ENCODE measurements around the gene PDS5B. TPM values are rescaled to one million over a fixed set of nuclear protein-coding genes. Genes with fewer than 3 reads are reported as not detected.

PDS5B gene
- total RNA-seq, 1 experiment from 2014 or later: 25.4 TPM

DNA sequence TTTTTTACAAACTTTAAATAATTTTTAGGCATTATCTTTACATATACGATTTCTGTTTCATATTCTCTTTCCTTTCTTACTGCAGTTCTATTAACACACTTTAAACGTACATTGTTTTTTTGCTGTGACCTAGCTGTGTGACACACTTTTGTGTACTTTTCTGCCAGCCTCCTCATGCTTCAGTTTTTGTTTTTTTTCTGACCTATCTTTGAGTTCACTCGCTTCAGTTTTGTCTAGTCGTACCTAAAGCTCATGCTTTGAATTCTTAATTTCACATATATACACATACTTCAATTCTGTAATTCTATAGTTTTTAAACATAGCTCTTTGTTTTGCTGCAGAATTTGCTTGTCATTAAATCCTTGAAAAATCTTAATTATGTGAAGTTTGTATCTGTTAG is 150.4 kb downstream of the PDS5B start:
- Mint-ChIP-seq H3K27ac (ENCODE audit: low read depth, unreplicated experiment) (peak overlapping the region; percentile 25), H3K36me3 (ENCODE audit: insufficient read depth, unreplicated experiment) (no peaks in the 10 kb centered on the region), H3K4me1 (ENCODE audit: insufficient read depth, unreplicated experiment) (peaks cover 34% of the 10 kb centered on the region), H3K27me3 (ENCODE audit: insufficient read depth, unreplicated experiment) (no peaks in the 10 kb centered on the region), H3K9me3 (ENCODE audit: unreplicated experiment) (no peaks in the 10 kb centered on the region), H3K4me3 (ENCODE audit: unreplicated experiment) (no peak overlapping the region)
- no TSS peak for BruUV-seq (replicated peaks)
- ChIA-PET POLR2A (no interaction called here), CTCF (interaction anchor here (0.7 kb wide), 2 partner anchors 89 to 807 kb away, joined by 3 read pairs; no protein-coding TSS in a partner anchor)
- no peak for DNase-seq (ENCODE audit: unreplicated experiment)
- intact Hi-C loops (cut with micrococcal nuclease): no loop called here
- TF ChIP-seq, protein P1, sequence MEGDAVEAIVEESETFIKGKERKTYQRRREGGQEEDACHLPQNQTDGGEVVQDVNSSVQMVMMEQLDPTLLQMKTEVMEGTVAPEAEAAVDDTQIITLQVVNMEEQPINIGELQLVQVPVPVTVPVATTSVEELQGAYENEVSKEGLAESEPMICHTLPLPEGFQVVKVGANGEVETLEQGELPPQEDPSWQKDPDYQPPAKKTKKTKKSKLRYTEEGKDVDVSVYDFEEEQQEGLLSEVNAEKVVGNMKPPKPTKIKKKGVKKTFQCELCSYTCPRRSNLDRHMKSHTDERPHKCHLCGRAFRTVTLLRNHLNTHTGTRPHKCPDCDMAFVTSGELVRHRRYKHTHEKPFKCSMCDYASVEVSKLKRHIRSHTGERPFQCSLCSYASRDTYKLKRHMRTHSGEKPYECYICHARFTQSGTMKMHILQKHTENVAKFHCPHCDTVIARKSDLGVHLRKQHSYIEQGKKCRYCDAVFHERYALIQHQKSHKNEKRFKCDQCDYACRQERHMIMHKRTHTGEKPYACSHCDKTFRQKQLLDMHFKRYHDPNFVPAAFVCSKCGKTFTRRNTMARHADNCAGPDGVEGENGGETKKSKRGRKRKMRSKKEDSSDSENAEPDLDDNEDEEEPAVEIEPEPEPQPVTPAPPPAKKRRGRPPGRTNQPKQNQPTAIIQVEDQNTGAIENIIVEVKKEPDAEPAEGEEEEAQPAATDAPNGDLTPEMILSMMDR (IDR thresholded peaks at IDR 0.05; ENCODE audit: unreplicated experiment): no peak

DNA sequence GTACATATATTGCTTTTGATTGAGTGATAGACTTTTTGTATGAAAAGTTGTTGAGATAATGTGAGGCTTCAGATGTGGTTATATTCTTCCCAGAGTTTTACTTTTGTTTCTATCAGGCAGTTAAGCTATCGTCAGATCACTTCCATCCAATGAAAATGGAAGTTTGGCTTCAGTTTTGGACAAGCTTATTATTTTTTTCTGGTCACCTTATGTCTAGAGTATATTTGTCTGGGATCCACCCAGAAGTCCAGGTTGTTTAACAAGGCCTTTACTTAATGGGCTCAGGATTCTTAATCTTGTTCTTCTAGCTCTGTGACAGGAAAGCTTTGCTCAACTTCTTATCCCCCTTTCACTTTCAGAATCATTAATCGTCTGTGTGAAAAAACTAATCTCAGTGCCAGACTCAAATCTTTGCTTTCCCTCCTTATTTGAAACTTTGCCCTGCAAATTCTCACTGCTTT is 150.9 kb downstream of the PDS5B start:
- peak overlapping the region; percentile 63 for H3K27ac Mint-ChIP-seq (ENCODE audit: low read depth, unreplicated experiment)
- H3K36me3 Mint-ChIP-seq (ENCODE audit: insufficient read depth, unreplicated experiment): no peaks in the 10 kb centered on the region
- CTCF ChIA-PET: no interaction called here
- intact Hi-C loops (cut with micrococcal nuclease): no loop called here
- no TSS peak for BruUV-seq (replicated peaks)
- no peaks in the 10 kb centered on the region for H3K27me3 Mint-ChIP-seq (ENCODE audit: insufficient read depth, unreplicated experiment)
- DNase-seq (ENCODE audit: unreplicated experiment): no peak
- H3K4me1 Mint-ChIP-seq (ENCODE audit: insufficient read depth, unreplicated experiment): peaks cover 32% of the 10 kb centered on the region
- POLR2A ChIA-PET: interaction anchor here (0.7 to 1.0 kb wide), 2 partner anchors 9 to 664 kb away, joined by 3 read pairs; no protein-coding TSS in a partner anchor
- H3K4me3 Mint-ChIP-seq (ENCODE audit: unreplicated experiment): peak overlapping the region; percentile 42
- H3K9me3 Mint-ChIP-seq (ENCODE audit: unreplicated experiment): no peaks in the 10 kb centered on the region
- TF ChIP-seq, protein P1 (IDR thresholded peaks at IDR 0.05; ENCODE audit: unreplicated experiment): no peak

DNA sequence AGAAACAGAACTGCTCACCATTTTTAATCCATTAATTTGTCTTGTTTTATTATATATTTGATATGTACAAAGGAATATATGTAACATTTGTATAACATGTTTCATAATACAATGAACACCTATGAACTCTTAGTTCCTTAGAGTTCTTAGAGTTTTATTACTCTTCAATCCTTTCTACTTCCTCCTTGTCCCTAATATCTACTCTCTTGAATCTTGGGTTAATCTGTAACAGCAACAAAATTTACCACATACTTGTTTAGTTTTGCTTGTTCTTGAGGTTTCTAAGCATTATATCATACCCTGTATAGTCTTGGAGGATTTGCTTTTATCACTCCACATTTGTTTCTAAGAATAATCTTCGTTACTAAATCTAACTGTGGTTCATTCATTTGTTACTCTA is 151.4 kb downstream of the PDS5B start:
- TF ChIP-seq, protein P1 (IDR thresholded peaks at IDR 0.05; ENCODE audit: unreplicated experiment): no peak
- Mint-ChIP-seq H3K36me3 (ENCODE audit: insufficient read depth, unreplicated experiment) (no peaks in the 10 kb centered on the region), H3K4me1 (ENCODE audit: insufficient read depth, unreplicated experiment) (peaks cover 32% of the 10 kb centered on the region), H3K4me3 (ENCODE audit: unreplicated experiment) (peak overlapping the region; percentile 42), H3K27ac (ENCODE audit: low read depth, unreplicated experiment) (peak overlapping the region; percentile 63), H3K27me3 (ENCODE audit: insufficient read depth, unreplicated experiment) (no peaks in the 10 kb centered on the region), H3K9me3 (ENCODE audit: unreplicated experiment) (no peaks in the 10 kb centered on the region)
- DNase-seq (ENCODE audit: unreplicated experiment): no peak
- POLR2A ChIA-PET: interaction anchor here (0.7 to 1.0 kb wide), 2 partner anchors 9 to 665 kb away, joined by 3 read pairs; no protein-coding TSS in a partner anchor
- intact Hi-C loops (cut with micrococcal nuclease): no loop called here
- no TSS peak for BruUV-seq (replicated peaks)
- CTCF ChIA-PET: no interaction called here

DNA sequence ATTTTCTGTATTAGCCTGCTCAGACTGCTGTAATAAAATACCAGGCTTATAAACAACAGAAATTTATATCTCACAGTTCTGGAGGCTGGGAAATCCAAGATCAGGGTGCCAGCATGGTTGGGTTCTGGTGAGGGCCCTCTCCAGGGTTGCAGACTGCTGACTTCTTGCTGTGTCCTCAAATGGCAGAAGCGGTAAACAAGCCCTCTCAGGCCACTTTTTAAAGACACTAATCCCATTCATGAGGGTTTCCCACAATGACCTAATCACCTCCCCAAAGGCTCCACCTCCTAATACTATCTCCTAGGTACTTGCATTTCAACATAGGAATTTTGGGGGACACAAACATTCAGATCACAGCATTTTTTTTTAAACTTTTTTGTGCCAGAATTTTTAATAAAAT is 159.3 kb downstream of the PDS5B start:
- Mint-ChIP-seq H3K4me1 (ENCODE audit: insufficient read depth, unreplicated experiment) (no peaks in the 10 kb centered on the region), H3K27ac (ENCODE audit: low read depth, unreplicated experiment) (no peak overlapping the region)
- no TSS peak for BruUV-seq (replicated peaks)

More for the DNA sequence above, 159.3 kb downstream of the PDS5B start:
- no peak overlapping the region for H3K4me3 Mint-ChIP-seq (ENCODE audit: unreplicated experiment)
- no peaks in the 10 kb centered on the region for H3K9me3 Mint-ChIP-seq (ENCODE audit: unreplicated experiment)
- peaks cover 25% of the 10 kb centered on the region for H3K36me3 Mint-ChIP-seq (ENCODE audit: insufficient read depth, unreplicated experiment)
- no peaks in the 10 kb centered on the region for H3K27me3 Mint-ChIP-seq (ENCODE audit: insufficient read depth, unreplicated experiment)
- ChIA-PET CTCF (interaction anchor here (1.4 kb wide), 1 partner anchor 11 kb away, joined by 4 read pairs; no protein-coding TSS in a partner anchor), POLR2A (no interaction called here)
- DNase-seq (ENCODE audit: unreplicated experiment): no peak
- intact Hi-C loops (cut with micrococcal nuclease): no loop called here
- TF ChIP-seq, protein P1 (IDR thresholded peaks at IDR 0.05; ENCODE audit: unreplicated experiment): no peak
